T-cell (primary cell): ENCODE measurements around the gene GRM1. TPM values are rescaled to one million over a fixed set of nuclear protein-coding genes. Genes with fewer than 3 reads are reported as not detected.

ENCODE experiments used
- ATAC-seq, 4 experiments: fragments of 200-7000 bp in 3 of 4; fragments of 150-1000 bp in 1 of 4; cut with Tn5 transposase; replicated peaks in 1 of 4; 1 replicate in 3 of 4; 2 replicates in 1 of 4; pipeline ENCODE4 v1.10.0; 2021; ENCODE audit warnings: moderate library complexity in 3 of 4, mild to moderate bottlenecking in 2 of 4, moderate number of reproducible peaks in 1 of 4
- CTCF ChIA-PET, 2 donors: fragments of 300-600 bp; sonication (Branson Sonifier 250); formaldehyde crosslinking; loops; one replicate each; lab custom pipeline; 2022; ENCODE audit warnings: antibody characterized with exemption in 2 of 2; lab: Charles Lee
- POLR2A ChIA-PET, 2 donors: fragments of 300-600 bp; sonication (Branson Sonifier 250); formaldehyde crosslinking; loops; one replicate each; lab custom pipeline; 2022; ENCODE audit warnings: antibody characterized with exemption in 2 of 2; lab: Charles Lee
- DNase-seq, 35 experiments: peaks; one replicate each; pipeline versions ENCODE4 v3.0.0 to v3.0.0-alpha.2; 2013 to 2023
- H3K27ac ChIP-seq: one replicate; pipeline ENCODE4 v1.5.1; 2013; ENCODE audit warnings: low read length
- H3K27me3 ChIP-seq, 2 experiments: replicated peaks in 1 of 2; 1 replicate in 1 of 2; 2 replicates in 1 of 2; pipeline versions ENCODE4 v1.6.1 to v1.7.0; 2013; ENCODE audit warnings: low read length in 1 of 2, mixed read lengths in 1 of 2; ENCODE audit not compliant: control insufficient read depth in 2 of 2, insufficient read depth in 2 of 2; ENCODE audit errors: extremely low read depth in 1 of 2
- H3K36me3 ChIP-seq, 2 donors: 1 replicate in 1 of 2; 2 replicates in 1 of 2; pipeline versions ENCODE4 v1.6.1 to v1.7.0; 2013; ENCODE audit warnings: low read length in 1 of 2; ENCODE audit not compliant: control insufficient read depth in 2 of 2, insufficient read depth in 1 of 2; ENCODE audit errors: extremely low read depth in 1 of 2
- H3K4me1 ChIP-seq, 2 experiments: 1 replicate in 1 of 2; 2 replicates in 1 of 2; pipeline versions ENCODE4 v1.6.1 to v1.7.0; 2013; ENCODE audit warnings: low read length in 2 of 2, mixed read lengths in 1 of 2; ENCODE audit not compliant: insufficient read depth in 2 of 2, control insufficient read depth in 1 of 2; ENCODE audit errors: extremely low read depth in 1 of 2
- H3K4me3 ChIP-seq, 2 donors: 1 replicate in 1 of 2; 2 replicates in 1 of 2; pipeline versions ENCODE4 v1.5.1 to v1.7.0; 2013; ENCODE audit warnings: mild to moderate bottlenecking in 2 of 2, low read length in 1 of 2, moderate library complexity in 1 of 2; ENCODE audit not compliant: control insufficient read depth in 1 of 2; ENCODE audit errors: extremely low read depth in 1 of 2
- H3K9me3 ChIP-seq: 2 replicates; pipeline ENCODE4 v1.7.0; 2013
- H3K27ac Mint-ChIP-seq, 2 donors: one replicate each; pipeline ENCODE4 v1.8.0; 2020 to 2021; ENCODE audit warnings: mild to moderate bottlenecking in 2 of 2, mixed read lengths in 2 of 2
- H3K27me3 Mint-ChIP-seq, 2 donors: one replicate each; pipeline ENCODE4 v1.8.0; 2021 to 2022; ENCODE audit warnings: mixed read lengths in 2 of 2
- H3K36me3 Mint-ChIP-seq: one replicate; pipeline ENCODE4 v1.8.0; 2021; ENCODE audit warnings: mixed read lengths
- H3K4me1 Mint-ChIP-seq, 3 donors: one replicate each; pipeline ENCODE4 v1.8.0; 2020 to 2022; ENCODE audit warnings: mixed read lengths in 3 of 3, mild to moderate bottlenecking in 1 of 3
- H3K4me3 Mint-ChIP-seq, 3 donors: one replicate each; pipeline ENCODE4 v1.8.0; 2020 to 2022; ENCODE audit warnings: mild to moderate bottlenecking in 3 of 3, mixed read lengths in 3 of 3, moderate library complexity in 3 of 3
- H3K9me3 Mint-ChIP-seq, 3 donors: one replicate each; pipeline ENCODE4 v1.8.0; 2020 to 2022; ENCODE audit warnings: mixed read lengths in 3 of 3
- WGBS: methylation state at CpG from one replicate; pipeline ENCODE4 v1.1.5; 2013; ENCODE audit warnings: missing lambda C conversion rate; ENCODE audit not compliant: insufficient coverage; 5-methylcytosine and 5-hydroxymethylcytosine counted together
- total RNA-seq, 35 experiments: library from RNA in 6 of 35; stranded (reverse) in 6 of 35; fragments of 120-200 nt in 1 of 35; gene quantifications; one replicate each; pipeline versions ENCODE4 v1.2.1 to v1.2.4 and lab custom pipeline; 2013 to 2026

GRM1 gene
- total RNA-seq, 5 donors from 2014 or later (not counting 1 experiment from before 2014, with no cell fraction given) = not detected

- DNase-seq = no peak
- H3K9me3 Mint-ChIP-seq = peaks cover 0 to 8% (median 7%) of the 10 kb centered on the region in 3 donors
- CTCF ChIA-PET = no interaction called here
- H3K4me1 Mint-ChIP-seq = no peaks in the 10 kb centered on the region
- POLR2A ChIA-PET = no interaction called here
- no peak overlapping the region for H3K27ac Mint-ChIP-seq
- Histone ChIP-seq H3K27ac (no peak overlapping the region), H3K27me3 (no peaks in the 10 kb centered on the region), H3K4me1 (no peaks in the 10 kb centered on the region), H3K36me3 (no peaks in the 10 kb centered on the region), H3K4me3 (no peak overlapping the region), H3K9me3 (no peaks in the 10 kb centered on the region)
- no peak overlapping the region for H3K4me3 Mint-ChIP-seq
- no peak for ATAC-seq
- H3K36me3 Mint-ChIP-seq = no peaks in the 10 kb centered on the region
- H3K27me3 Mint-ChIP-seq = peaks cover 0 to 18% of the 10 kb centered on the region in 2 donors
- 67% methylated on average over 1 of the region's 2 CpGs for WGBS
Measured at GRCh38 chr6:146106532-146106931, 77.7 kb downstream of the GRM1 start.

GRCh38 chr6:146110990-146111389 lies 82.1 kb downstream of the GRM1 start:
- Mint-ChIP-seq H3K4me3 (no peak overlapping the region), H3K4me1 (no peaks in the 10 kb centered on the region), H3K27ac (no peak overlapping the region), H3K27me3 (peaks cover 0 to 5% of the 10 kb centered on the region in 2 donors), H3K36me3 (no peaks in the 10 kb centered on the region), H3K9me3 (peaks cover 0 to 8% (median 7%) of the 10 kb centered on the region in 3 donors)
- H3K9me3 ChIP-seq = no peaks in the 10 kb centered on the region
- H3K4me1 ChIP-seq = no peaks in the 10 kb centered on the region
- no peaks in the 10 kb centered on the region for H3K27me3 ChIP-seq
- H3K27ac ChIP-seq = no peak overlapping the region
- DNase-seq = no peak
- no peak overlapping the region for H3K4me3 ChIP-seq
- no CpG with 5 or more reads among the region's 1 CpG for WGBS
- ATAC-seq = no peak
- H3K36me3 ChIP-seq = no peaks in the 10 kb centered on the region
- ChIA-PET POLR2A (no interaction called here), CTCF (no interaction called here)

GRCh38 chr6:146111881-146112450 lies 83.1 kb downstream of the GRM1 start:
- no peak overlapping the region for H3K4me3 ChIP-seq
- no peaks in the 10 kb centered on the region for H3K4me1 ChIP-seq
- ChIA-PET CTCF (no interaction called here), POLR2A (no interaction called here)
- no peak overlapping the region for H3K27ac ChIP-seq
- ATAC-seq (no peak), DNase-seq (no peak)
- H3K9me3 ChIP-seq = no peaks in the 10 kb centered on the region
- H3K27ac Mint-ChIP-seq = no peak overlapping the region
- peaks cover 0 to 5% of the 10 kb centered on the region in 2 donors for H3K27me3 Mint-ChIP-seq
- H3K36me3 Mint-ChIP-seq = no peaks in the 10 kb centered on the region
- H3K27me3 ChIP-seq = no peaks in the 10 kb centered on the region
- H3K4me3 Mint-ChIP-seq = no peak overlapping the region
- H3K4me1 Mint-ChIP-seq = no peaks in the 10 kb centered on the region
- no peaks in the 10 kb centered on the region for H3K36me3 ChIP-seq
- H3K9me3 Mint-ChIP-seq = peaks cover 0 to 8% (median 7%) of the 10 kb centered on the region in 3 donors

GRCh38 chr6:146113084-146113623 lies 84.3 kb downstream of the GRM1 start:
- Mint-ChIP-seq H3K27me3 (peaks cover 0 to 5% of the 10 kb centered on the region in 2 donors), H3K4me1 (no peaks in the 10 kb centered on the region), H3K27ac (no peak overlapping the region), H3K36me3 (no peaks in the 10 kb centered on the region), H3K9me3 (peaks cover 0 to 8% (median 7%) of the 10 kb centered on the region in 3 donors), H3K4me3 (no peak overlapping the region)
- H3K4me1 ChIP-seq = no peaks in the 10 kb centered on the region
- ATAC-seq = no peak
- H3K27me3 ChIP-seq = no peaks in the 10 kb centered on the region
- 80% methylated on average over 1 of the region's 5 CpGs for WGBS
- POLR2A ChIA-PET = no interaction called here
- H3K9me3 ChIP-seq = no peaks in the 10 kb centered on the region
- CTCF ChIA-PET = interaction anchor here in 1 of 2 donors (0.5 kb wide), 1 partner anchor 715 kb away, joined by 6 read pairs; no protein-coding TSS in a partner anchor
- no peak for DNase-seq
- no peaks in the 10 kb centered on the region for H3K36me3 ChIP-seq
- H3K27ac ChIP-seq = no peak overlapping the region
- H3K4me3 ChIP-seq = no peak overlapping the region

GRCh38 chr6:146123616-146124015 lies 94.8 kb downstream of the GRM1 start:
- WGBS = no CpG with 5 or more reads among the region's 4 CpGs
- no peak overlapping the region for H3K4me3 Mint-ChIP-seq

GRCh38 chr6:146127447-146128215 lies 98.8 kb downstream of the GRM1 start:
- no CpG with 5 or more reads among the region's 2 CpGs for WGBS
- Histone ChIP-seq H3K4me3 (no peak overlapping the region), H3K36me3 (no peaks in the 10 kb centered on the region), H3K9me3 (no peaks in the 10 kb centered on the region), H3K27me3 (no peaks in the 10 kb centered on the region), H3K4me1 (no peaks in the 10 kb centered on the region), H3K27ac (no peak overlapping the region)
- Mint-ChIP-seq H3K36me3 (no peaks in the 10 kb centered on the region), H3K9me3 (no peaks in the 10 kb centered on the region), H3K4me3 (no peak overlapping the region), H3K4me1 (no peaks in the 10 kb centered on the region), H3K27me3 (no peaks in the 10 kb centered on the region), H3K27ac (no peak overlapping the region)
- ATAC-seq (no peak), DNase-seq (no peak)
- CTCF ChIA-PET = no interaction called here
- POLR2A ChIA-PET = no interaction called here

More at GRCh38 chr6:146123616-146124015, 94.8 kb downstream of the GRM1 start:
- Histone ChIP-seq H3K27me3 (no peaks in the 10 kb centered on the region), H3K36me3 (no peaks in the 10 kb centered on the region), H3K4me3 (no peak overlapping the region), H3K9me3 (no peaks in the 10 kb centered on the region), H3K27ac (no peak overlapping the region), H3K4me1 (no peaks in the 10 kb centered on the region)
- no peak for DNase-seq
- POLR2A ChIA-PET = no interaction called here
- no peaks in the 10 kb centered on the region for H3K36me3 Mint-ChIP-seq
- no peak for ATAC-seq
- no peak overlapping the region for H3K27ac Mint-ChIP-seq
- peaks cover 0 to 4% (median 0%) of the 10 kb centered on the region in 3 donors for H3K9me3 Mint-ChIP-seq
- CTCF ChIA-PET = no interaction called here
- H3K4me1 Mint-ChIP-seq = no peaks in the 10 kb centered on the region
- peaks cover 0 to 5% of the 10 kb centered on the region in 2 donors for H3K27me3 Mint-ChIP-seq
